Stimulated activated CD8-positive, alpha-beta memory T cell treated with anti-CD3 and anti-CD28 coated beads, Interleukin-7, amount 100 ng/mL, for 4 hours (primary cell): ENCODE data around the gene ADAP1.

Experiments used
- DNase-seq, 2 donors: peaks; one replicate each; pipeline ENCODE4 v3.0.0-alpha.2; 2020; ENCODE audit warnings: low read depth in 2 of 2

Gene ADAP1

DNA sequence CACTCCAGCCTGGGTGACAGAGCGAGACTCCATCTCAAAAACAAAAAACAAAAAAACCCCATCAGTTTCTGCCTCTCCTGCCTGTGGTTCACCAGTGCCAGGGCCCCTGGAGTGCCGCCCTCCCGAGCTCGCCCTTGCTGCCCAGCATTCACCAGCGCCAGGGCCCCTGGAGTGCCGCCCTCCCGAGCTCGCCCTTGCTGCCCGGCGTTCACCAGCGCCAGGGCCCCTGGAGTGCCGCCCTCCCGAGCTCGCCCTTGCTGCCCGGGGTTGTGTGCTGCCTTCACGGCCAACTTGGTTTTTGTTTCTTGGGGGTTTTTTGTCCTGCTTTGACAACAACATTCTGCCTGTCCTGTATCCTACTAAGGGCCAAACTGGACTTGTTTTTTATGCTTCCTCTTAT lies 91.4 kb downstream of the ADAP1 start:
- no peak for DNase-seq

DNA sequence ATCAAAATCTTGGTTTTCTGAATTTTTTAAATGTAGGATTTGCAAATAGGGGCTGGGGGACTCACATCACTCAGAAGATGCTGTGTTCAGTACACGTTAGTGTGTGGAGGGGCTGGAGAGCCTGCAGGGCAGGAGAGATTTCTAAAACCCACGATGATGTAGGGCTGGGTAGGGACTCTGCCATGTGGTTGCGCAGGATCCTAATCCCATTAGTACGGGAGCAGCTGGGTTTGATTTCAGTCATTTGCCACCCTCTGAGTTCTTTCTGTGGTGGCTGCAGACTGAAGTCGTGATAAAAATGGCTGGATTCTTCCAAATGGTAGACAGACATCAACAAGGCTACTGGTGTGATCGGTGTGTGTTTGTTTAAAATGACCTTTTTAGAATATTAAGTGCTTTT lies 92.3 kb downstream of the ADAP1 start:
- no peak for DNase-seq

DNA sequence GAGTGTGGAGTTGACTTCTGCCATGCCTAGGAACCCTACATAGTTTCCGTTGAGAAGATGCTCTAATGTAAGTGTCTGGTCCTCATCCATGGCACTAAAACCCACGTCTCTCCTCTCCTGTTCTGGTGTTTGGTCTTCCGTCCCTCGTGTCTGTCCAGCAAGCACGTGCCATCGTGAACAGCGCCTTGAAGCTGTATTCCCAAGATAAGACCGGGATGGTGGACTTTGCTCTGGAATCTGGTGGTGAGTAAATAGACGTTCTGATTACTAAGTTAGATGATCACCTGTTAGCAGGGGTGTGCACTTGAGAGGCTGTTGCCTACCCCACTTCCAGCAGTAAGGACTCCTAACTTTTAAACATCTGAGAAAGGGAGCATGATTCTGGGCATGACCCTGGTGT lies 93.3 kb downstream of the ADAP1 start:
- DNase-seq = no peak

DNA sequence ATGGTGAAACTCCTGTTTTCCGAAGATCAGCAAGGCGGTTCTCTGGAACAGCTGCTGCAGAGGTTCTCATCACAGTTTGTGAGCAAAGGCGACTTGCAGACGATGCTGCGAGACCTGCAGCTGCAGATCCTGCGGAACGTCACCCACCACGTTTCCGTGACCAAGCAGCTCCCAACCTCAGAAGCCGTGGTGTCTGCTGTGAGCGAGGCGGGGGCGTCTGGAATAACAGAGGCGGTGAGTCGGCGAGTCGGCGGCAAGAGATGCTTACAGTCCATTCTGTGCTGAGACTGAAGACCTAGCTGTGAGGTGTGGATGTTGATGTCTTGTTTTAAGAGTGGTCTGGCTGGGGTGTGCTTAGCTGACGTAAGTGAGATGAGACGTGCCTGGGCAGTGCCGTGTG lies 94.3 kb downstream of the ADAP1 start:
- no peak for DNase-seq

DNA sequence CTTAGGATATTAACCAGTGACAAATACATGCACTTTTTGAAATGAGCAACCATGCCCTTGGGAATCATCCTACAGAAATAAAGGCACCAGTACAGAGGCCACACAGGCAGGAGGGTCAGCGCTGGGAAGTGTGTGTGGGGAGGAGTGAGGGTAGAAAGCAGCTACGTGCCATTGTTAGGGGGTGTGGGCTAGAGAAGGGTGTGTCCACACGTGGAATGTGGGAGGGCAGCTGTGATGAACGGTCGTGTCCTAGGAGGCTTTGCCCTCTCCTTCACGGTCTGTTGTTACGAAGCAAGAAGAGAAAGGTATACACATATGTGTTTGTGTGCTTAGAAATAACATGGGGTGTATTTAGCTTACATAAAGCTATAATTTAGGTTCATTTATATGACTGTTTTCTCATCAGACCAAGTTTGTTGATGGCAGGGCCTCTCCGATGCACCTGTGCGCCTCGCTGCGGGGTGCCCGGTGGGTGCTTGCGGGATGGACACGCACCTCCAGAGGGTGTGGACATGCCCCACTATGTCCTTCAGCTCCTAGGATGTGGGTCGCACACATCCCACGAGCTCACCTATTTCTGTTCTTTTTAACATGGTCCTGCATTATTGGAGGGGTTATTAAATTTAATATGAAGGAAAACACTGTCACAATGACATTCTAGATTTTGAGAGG lies 95.0 kb downstream of the ADAP1 start:
- DNase-seq = no peak

DNA sequence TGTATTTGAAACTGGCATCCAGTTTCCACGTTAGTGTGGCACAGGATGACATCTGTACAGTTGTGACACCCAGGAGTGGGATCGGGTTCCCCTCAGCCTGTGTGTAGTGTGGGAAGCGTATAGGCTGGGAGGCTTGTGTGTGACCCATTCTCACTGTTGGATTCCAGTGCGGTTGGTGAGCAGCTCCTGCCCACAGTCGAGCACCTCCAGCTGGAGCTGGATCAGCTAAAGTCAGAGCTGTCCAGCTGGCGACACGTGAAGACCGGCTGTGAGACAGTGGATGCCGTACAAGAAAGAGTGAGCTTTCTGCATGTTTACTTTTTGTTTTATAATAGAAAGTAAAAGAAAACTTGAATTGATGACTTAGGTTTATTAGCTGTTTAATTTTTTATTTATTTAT lies 96.8 kb downstream of the ADAP1 start:
- no peak for DNase-seq

DNA sequence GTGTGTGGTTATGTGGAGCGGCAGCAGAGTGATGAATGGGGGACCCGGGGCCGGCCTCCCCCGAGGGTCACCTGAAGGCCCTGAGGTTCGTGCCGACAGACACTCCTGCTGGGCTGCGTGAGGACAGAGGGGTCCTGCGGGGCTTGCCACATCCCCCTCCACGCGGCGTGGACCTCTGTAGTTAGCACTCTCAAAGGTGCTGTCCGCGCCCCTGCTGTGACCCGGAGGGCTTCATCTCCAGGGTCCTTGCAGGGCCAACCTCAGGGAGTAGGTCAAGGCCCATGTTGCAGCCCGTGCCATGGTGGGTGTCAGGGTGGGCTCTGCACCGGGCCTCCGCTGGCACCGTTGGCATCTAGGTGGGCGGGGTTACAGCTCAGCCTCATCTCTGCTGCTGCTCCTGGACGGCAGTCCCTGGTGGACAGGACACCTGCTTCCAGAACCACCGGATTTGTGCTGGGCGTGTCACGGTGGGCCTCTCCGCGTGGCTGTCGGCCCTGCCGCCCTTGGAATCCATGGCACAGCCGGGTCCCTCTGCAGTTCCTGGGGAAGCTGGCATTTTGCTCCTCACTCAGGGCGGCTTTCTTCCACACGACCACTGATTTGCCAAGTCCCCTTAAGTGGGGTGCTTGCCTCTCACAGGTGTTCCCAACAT lies 97.9 kb downstream of the ADAP1 start:
- DNase-seq = no peak

DNA sequence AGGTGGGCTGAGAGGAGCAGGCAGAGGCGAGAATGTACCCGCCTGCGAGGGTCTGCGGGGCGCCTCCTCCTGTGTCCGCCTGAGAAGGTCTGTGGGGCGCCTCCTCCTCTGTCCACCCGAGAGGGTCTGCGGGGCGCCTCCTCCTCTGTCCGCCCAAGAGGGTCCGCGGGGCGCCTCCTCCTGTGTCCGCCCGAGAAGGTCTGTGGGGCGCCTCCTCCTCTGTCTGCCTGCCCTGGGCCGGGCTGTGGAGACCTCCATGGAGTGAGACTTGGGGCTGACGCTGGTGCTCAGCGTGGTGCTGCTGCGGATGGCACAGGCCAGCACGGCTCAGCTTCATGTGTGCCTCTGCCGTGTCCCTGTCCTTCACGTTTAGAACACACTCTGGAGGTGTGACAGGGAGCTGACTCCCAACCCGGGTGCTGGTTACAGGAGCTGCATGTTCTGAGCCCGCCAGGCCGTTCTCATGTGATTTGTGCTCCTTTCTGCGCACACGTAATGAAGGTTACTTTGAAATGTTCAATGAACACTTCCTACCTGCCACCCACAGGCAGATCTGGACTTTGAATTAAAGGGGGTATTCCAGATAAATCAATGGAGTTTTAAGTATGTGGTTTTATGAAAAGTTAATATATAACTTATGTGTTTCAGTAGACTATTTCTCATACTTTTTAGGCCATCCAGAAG lies 98.7 kb downstream of the ADAP1 start:
- no peak for DNase-seq

DNA sequence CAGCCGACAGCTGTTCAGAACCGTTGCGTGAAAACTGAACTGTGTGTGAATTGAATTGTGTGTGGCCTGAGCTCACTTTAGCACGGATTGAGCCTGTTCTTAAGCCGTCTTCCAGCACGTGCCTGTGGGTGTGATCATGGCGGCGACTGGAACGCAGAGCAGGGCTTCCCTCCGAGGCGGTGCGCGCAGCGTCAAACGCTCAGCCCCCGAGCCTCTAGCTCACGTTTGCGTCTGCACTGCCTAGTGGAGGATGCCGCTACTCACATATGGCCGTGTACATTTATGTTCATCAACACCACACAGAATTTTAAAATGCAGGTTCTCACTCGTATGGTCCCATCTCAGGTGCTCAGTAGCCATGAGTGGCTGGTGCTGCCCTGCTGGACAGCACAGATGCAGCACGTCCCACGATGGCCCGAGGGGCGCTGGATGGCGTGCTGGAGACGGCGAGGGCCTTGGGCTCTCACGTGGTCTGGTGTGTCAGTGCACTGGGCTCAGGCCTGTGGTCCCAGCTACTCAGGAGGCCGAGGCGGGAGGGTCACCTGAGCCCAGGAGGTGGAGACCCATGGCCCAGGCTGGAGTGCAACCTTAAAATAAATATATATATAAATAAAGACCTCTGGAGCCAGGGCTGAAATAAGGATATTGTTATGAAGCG lies 100.2 kb downstream of the ADAP1 start:
- DNase-seq = no peak

DNA sequence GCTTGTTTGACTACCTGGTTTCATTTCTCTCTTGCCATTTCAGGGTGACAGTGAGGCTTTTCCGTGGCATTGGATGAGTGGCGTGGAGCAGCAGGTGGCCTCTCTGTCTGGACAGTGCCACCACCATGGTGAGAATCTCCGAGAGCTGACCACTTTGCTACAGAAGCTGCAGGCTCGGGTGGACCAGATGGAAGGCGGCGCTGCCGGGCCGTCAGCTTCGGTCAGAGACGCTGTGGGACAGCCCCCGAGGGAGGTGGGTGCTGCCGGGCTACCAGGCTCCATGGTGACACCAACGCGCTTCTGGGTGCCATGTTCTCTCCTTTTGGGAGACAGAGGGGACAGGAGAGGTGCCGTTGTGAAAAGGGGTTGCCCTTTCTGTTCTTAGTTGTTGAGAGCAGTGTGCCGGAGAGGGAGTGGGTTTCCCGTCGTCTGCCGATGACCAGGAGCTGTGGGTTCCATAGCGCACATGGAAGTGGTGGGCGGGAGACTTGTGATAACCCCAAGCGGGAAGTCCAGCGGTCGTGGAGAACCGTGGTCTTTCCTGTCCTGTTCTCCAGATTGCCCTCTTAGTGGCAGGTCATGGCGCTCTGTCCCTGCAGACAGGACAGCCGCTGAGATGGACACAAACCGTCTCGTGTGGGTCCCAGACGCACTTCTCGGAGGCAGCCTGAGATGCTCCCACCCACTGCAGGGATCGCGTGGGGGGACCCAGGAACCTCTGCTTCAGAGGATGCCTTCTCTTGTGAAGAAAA lies 100.9 kb downstream of the ADAP1 start:
- DNase-seq = no peak

DNA sequence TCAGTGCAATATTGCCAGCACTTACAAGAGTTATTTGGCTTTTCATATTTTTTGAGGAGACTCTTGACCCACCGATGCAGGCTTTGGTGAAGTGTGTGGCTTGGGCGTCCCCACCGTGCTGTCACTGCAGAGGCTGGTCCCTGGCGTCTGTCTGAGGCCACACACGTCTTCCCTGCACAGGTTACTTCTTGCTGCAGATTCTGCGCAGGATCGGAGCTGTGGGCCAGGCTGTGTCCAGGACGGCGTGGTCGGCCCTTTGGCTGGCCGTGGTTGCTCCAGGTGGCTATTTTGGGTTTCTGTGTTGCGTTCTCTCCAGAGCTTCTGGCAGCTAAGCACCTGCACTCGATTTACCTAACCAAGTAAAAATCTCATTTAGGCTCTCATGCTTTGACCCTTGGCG lies 103.3 kb downstream of the ADAP1 start:
- DNase-seq = no peak

DNA sequence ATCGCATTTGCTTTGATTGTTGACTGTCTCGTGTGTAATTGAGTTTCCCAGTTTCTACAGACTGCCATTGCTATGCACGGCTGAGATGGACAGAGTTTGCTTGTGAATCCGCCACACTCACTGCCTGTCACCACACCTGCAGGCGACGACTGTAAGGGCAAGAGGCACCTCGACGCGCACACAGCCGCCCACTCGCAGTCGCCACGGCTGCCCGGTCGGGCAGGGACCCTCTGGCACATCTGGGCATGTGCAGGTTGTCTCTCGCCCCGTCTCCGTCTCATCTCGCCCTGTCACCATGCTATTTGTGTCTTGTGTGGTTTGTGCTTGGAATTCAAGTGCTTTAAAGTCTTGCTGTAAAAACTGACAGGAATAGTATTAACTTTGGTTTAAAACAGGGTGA lies 104.7 kb downstream of the ADAP1 start:
- DNase-seq = no peak

DNA sequence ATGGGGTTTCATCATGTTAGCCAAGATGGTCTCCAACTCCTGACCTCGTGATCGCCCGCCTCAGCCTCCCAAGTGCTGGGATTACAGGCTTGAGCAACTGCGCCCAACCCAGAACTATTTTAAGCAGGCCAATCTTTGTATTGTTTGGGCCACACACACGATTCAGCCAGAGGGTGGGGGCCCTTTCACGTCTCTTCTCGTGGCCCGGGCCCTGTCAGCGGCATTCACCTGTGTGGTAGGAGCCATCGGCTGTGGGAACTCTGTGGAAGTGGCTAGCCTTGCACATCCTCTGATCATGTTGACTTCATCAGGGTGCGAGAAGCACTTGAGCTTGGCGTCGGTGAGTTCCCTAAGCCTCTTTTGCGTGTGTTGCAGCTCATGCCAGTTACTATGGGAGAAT lies 105.3 kb downstream of the ADAP1 start:
- no peak for DNase-seq
